ENCODE results near the gene PLA2G4E.

- TF ChIP-seq CTCF (IDR thresholded peaks at IDR 0.05) (no peak), POLR2A (IDR thresholded peaks at IDR 0.05) (no peak)
Observed at GRCh38 chr15:42016971-42017370, 3.9 kb downstream of the PLA2G4E start.

All from heart left ventricle (tissue), 13 donors.